Liver (tissue), 3 donors: ENCODE data around the gene GINS2.

Source experiments
- ATF3 ChIP-seq: IDR thresholded peaks from 2 replicates; pipeline ENCODE4 v1.6.1; 2016; ENCODE audit warnings: antibody characterized with exemption
- EGR1 ChIP-seq, 2 donors: IDR thresholded peaks; 2 replicates each; pipeline ENCODE4 v1.6.1; 2016 to 2018; ENCODE audit warnings: antibody characterized with exemption in 2 of 2, low read depth in 2 of 2
- FOXA1 ChIP-seq: IDR thresholded peaks from 2 replicates; pipeline ENCODE4 v1.6.1; 2016; ENCODE audit warnings: antibody characterized with exemption
- GABPA ChIP-seq, 2 donors: IDR thresholded peaks in 1 of 2; conservative IDR thresholded peaks in 1 of 2; 2 replicates each; pipeline ENCODE4 v1.6.1; 2016; ENCODE audit warnings: antibody characterized with exemption in 2 of 2, mild to moderate bottlenecking in 1 of 2, moderate library complexity in 1 of 2
- HNF4G ChIP-seq: IDR thresholded peaks from 2 replicates; pipeline ENCODE4 v1.6.1; 2016; ENCODE audit warnings: antibody characterized with exemption
- JUND ChIP-seq, 2 donors: IDR thresholded peaks; 2 replicates each; pipeline ENCODE4 v1.6.1; 2016; ENCODE audit warnings: antibody characterized with exemption in 2 of 2
- RAD21 ChIP-seq, 2 donors: IDR thresholded peaks; 2 replicates each; pipeline ENCODE4 v1.6.1; 2016; ENCODE audit warnings: antibody characterized with exemption in 2 of 2, mild to moderate bottlenecking in 2 of 2
- REST ChIP-seq: IDR thresholded peaks from 2 replicates; pipeline ENCODE4 v1.6.1; 2016; ENCODE audit warnings: antibody characterized with exemption, mild to moderate bottlenecking
- SP1 ChIP-seq: IDR thresholded peaks from 2 replicates; pipeline ENCODE4 v1.6.1; 2018; ENCODE audit warnings: antibody characterized with exemption, mild to moderate bottlenecking
- TAF1 ChIP-seq: conservative IDR thresholded peaks from 2 replicates; pipeline ENCODE4 v1.6.1; 2016; ENCODE audit warnings: antibody characterized with exemption, mild to moderate bottlenecking
- YY1 ChIP-seq: IDR thresholded peaks from 2 replicates; pipeline ENCODE4 v1.6.1; 2016; ENCODE audit warnings: antibody characterized with exemption, mild to moderate bottlenecking
- ZBTB33 ChIP-seq: IDR thresholded peaks from 2 replicates; pipeline ENCODE4 v1.6.1; 2016; ENCODE audit warnings: antibody characterized with exemption
- TF ChIP-seq, protein P1 (sequence below): fragments of 150-350 bp; IDR thresholded peaks from 2 replicates; pipeline ENCODE4 v1.5.1; 2017; ENCODE audit warnings: improper control_type of control experiment, low read depth, low read length; ENCODE audit not compliant: missing input control
- TF ChIP-seq, protein P2 (sequence below): IDR thresholded peaks from 2 replicates; pipeline ENCODE4 v1.6.1; 2016; ENCODE audit warnings: antibody characterized with exemption
- donor health status: healthy.
- donor health status: healthy.

- TF ChIP-seq REST (no peak), RAD21 (IDR thresholded peaks at IDR 0.05) (no peak), ZBTB33 (no peak), GABPA (IDR thresholded peaks at IDR 0.05 in 1 of 2, conservative IDR thresholded peaks at IDR 0.05 in 1 of 2) (peak in 1 of 2 donors; percentile 68), SP1 (no peak), YY1 (no peak), TAF1 (no peak), EGR1 (IDR thresholded peaks at IDR 0.05; ENCODE audit: low read depth in 2 of 2) (no peak), JUND (IDR thresholded peaks at IDR 0.05) (no peak), ATF3 (no peak), HNF4G (no peak), FOXA1 (no peak)
- TF ChIP-seq, protein P1, sequence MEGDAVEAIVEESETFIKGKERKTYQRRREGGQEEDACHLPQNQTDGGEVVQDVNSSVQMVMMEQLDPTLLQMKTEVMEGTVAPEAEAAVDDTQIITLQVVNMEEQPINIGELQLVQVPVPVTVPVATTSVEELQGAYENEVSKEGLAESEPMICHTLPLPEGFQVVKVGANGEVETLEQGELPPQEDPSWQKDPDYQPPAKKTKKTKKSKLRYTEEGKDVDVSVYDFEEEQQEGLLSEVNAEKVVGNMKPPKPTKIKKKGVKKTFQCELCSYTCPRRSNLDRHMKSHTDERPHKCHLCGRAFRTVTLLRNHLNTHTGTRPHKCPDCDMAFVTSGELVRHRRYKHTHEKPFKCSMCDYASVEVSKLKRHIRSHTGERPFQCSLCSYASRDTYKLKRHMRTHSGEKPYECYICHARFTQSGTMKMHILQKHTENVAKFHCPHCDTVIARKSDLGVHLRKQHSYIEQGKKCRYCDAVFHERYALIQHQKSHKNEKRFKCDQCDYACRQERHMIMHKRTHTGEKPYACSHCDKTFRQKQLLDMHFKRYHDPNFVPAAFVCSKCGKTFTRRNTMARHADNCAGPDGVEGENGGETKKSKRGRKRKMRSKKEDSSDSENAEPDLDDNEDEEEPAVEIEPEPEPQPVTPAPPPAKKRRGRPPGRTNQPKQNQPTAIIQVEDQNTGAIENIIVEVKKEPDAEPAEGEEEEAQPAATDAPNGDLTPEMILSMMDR, result no peak
- TF ChIP-seq, protein P2, sequence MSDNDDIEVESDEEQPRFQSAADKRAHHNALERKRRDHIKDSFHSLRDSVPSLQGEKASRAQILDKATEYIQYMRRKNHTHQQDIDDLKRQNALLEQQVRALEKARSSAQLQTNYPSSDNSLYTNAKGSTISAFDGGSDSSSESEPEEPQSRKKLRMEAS, result no peak
These were observed at the start of gene GINS2 for GRCh38 chr16:85688586-85689284.
